BLaER1 (cell line): ENCODE results near the gene PDIA5.

Experiments
- H3K27ac ChIP-seq: shearing (Covaris generic); formaldehyde crosslinking; 2 replicates; pipeline ENCODE4 v1.8.1; 2022
- H3K27me3 ChIP-seq: shearing (Covaris generic); formaldehyde crosslinking; 2 replicates; pipeline ENCODE4 v1.8.1; 2022
- H3K36me3 ChIP-seq: shearing (Covaris generic); formaldehyde crosslinking; 2 replicates; pipeline ENCODE4 v1.8.1; 2022
- H3K4me1 ChIP-seq: shearing (Covaris generic); formaldehyde crosslinking; 2 replicates; pipeline ENCODE4 v1.8.1; 2022
- H3K4me2 ChIP-seq: shearing (Covaris generic); formaldehyde crosslinking; 2 replicates; pipeline ENCODE4 v1.8.1; 2022
- H3K4me3 ChIP-seq: shearing (Covaris generic); formaldehyde crosslinking; 2 replicates; pipeline ENCODE4 v1.8.1; 2022
- H3K9ac ChIP-seq: shearing (Covaris generic); formaldehyde crosslinking; 2 replicates; pipeline ENCODE4 v1.8.1; 2022
- H3K9me3 ChIP-seq: shearing (Covaris generic); formaldehyde crosslinking; 2 replicates; pipeline ENCODE4 v1.8.1; 2022
- H4K20me1 ChIP-seq: shearing (Covaris generic); formaldehyde crosslinking; 2 replicates; pipeline ENCODE4 v1.8.1; 2022
- Cebpa-rat ChIP-seq: shearing (Covaris generic); IDR thresholded peaks from 2 replicates; pipeline ENCODE4 v1.8.1; 2022

PDIA5 gene

DNA sequence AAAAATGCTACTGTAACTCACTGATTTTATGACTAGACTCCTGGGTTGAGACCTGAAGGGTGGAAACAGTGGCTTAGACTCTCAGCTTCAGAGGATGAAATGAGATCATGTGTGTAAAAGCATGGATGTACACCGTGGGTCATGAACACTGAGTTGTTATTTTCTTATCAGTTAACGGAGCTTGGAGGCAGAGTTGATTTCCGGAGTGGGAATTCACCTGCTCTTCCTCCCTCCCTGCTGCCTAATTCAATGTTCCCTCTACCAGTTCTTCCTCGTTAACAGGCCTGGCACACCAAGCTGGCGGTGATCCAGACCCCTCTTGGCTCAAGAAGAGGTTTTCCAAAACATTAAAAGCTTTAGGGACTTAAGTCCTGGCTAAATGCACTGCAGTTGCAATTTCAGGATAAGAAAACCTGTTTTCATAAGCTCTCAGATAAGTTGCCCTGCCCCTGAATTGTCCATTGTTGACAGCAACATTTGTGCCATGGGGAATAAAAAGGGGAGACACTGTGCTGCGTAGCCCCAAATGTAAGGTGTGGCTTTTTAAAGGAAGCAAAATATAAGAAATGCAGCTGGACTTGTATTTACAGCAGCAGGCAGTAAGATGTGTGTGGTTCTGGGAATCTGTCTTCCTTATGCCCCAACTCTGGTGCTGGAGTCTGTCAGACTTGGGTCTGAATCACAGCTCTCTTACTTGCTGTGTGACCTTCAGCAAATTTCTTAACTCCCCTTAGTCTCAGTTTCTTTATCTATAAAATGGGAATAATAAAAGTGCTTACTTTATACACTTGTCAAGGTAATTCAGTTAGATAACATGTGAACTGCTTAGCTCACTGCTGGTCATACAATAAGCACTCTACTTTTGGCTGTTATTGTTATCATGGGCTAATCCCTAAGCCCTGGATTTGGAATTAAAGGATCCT, 9.9 kb downstream of the PDIA5 start:
- Histone ChIP-seq H3K9me3 (no peaks in the 10 kb centered on the region), H3K4me2 (no peak overlapping the region), H3K27ac (no peak overlapping the region), H3K27me3 (peaks cover 10% of the 10 kb centered on the region), H3K4me1 (peaks cover 31% of the 10 kb centered on the region), H3K36me3 (no peaks in the 10 kb centered on the region), H4K20me1 (peaks cover 77% of the 10 kb centered on the region), H3K9ac (no peak overlapping the region), H3K4me3 (no peak overlapping the region)
- TF ChIP-seq Cebpa-rat, result no peak

DNA sequence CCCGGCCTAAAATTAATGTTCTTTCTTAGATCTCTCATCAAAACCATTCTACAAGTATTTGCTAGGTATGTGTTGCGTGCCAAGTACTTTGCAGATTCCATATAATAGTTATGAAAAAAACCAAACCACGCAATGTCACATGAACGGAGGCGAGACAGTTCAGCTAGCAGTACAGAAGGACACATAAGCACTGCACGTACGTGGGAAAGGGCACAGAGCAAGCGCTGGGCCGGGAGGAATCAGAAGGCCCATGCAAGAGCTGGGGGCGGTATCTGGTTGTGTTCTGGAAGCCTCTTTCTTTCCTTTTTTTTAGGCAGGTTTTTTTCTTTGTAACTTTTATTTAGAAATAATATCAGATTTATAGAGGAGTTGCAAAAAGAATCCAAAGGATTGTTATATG, 11.3 kb downstream of the PDIA5 start:
- Histone ChIP-seq H3K27me3 (peaks cover 8% of the 10 kb centered on the region), H3K9ac (no peak overlapping the region), H3K27ac (no peak overlapping the region), H3K4me2 (no peak overlapping the region), H3K4me1 (peaks cover 31% of the 10 kb centered on the region), H3K9me3 (no peaks in the 10 kb centered on the region), H3K36me3 (no peaks in the 10 kb centered on the region), H4K20me1 (peaks cover 77% of the 10 kb centered on the region), H3K4me3 (no peak overlapping the region)
- TF ChIP-seq Cebpa-rat, result no peak

DNA sequence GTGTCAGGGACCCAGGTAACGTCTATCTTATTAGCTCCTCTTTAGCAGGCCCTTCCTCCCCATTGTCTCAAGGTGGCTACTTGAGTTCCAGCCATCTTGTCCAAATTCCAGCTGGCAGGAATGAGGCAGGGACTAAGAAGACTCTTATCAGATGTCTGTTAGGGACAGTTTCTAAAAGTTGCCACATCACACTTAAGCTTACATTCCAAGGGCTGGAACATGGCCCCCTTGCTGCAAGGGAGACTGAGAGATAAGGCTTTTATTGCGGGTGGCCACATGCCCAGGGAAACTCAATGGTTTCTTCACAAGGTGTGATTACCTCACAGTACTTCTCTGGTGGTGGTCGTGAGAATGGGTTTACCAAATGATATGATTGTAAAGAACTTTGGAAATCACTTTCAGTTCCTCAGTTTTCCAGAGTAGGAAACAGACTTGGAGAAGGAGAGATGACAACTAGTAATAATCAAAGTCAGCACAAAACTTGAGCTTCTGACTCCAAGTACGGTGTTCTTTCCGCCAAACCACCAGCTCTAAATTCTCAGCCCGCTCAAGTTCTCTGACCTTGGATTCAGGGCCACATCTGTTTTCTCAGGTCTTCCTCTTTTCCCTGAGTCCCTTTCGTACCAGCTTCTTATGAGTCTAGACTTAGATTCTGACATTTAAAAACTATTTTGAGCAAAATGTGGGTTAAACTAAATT, 14.2 kb downstream of the PDIA5 start:
- H3K4me3 ChIP-seq, result no peak overlapping the region
- TF ChIP-seq Cebpa-rat, result no peak
- no peaks in the 10 kb centered on the region for H3K9me3 ChIP-seq
- no peak overlapping the region for H3K9ac ChIP-seq
- H3K4me2 ChIP-seq, result peak overlapping the region; percentile 80; the same call in 1 of the 2 replicates
- no peak overlapping the region for H3K27ac ChIP-seq
- H4K20me1 ChIP-seq, result peaks cover 80% of the 10 kb centered on the region
- peaks cover 2% of the 10 kb centered on the region; the same call in 1 of the 2 replicates for H3K27me3 ChIP-seq
- no peaks in the 10 kb centered on the region for H3K36me3 ChIP-seq
- peaks cover 57% of the 10 kb centered on the region for H3K4me1 ChIP-seq

DNA sequence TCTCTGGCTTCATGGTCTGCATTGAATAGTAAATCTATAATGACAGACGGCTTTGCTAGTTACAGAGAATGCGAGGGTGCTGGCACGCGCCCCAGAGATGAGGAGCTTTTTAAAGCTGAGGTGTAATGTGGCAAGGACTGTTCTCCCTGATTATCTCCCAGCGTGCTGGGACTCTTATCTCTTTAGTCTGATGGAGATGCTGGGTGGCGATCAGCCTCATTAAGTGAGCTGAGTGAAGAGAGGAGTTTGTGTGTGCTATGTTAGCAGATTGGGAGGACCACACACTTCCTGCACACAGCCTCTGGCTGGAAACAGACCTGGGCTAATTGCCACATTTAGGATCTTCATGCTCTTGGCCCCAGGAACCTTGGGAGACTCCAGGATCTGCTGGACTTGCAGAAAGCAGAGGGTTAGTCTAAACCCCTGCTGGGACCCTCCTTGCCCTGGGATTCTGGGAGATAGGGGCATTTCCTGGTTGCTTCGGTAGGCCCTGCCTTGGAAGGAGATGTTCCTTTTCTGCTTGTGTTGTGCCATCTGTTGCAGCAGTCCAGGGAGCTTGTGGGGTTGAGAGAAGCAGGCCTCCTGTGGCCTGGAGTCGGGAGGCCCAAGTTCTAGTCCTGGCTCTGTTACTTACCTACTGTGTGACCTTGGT, 15.0 kb downstream of the PDIA5 start:
- H3K27ac ChIP-seq, result no peak overlapping the region
- H3K4me3 ChIP-seq, result no peak overlapping the region
- peaks cover 61% of the 10 kb centered on the region for H3K4me1 ChIP-seq
- no peak overlapping the region for H3K9ac ChIP-seq
- H4K20me1 ChIP-seq, result peaks cover 80% of the 10 kb centered on the region
- peak overlapping the region; percentile 80 for H3K4me2 ChIP-seq
- H3K27me3 ChIP-seq, result peaks cover under 1% of the 10 kb centered on the region; the same call in 1 of the 2 replicates
- no peak for TF ChIP-seq Cebpa-rat
- no peaks in the 10 kb centered on the region for H3K36me3 ChIP-seq
- no peaks in the 10 kb centered on the region for H3K9me3 ChIP-seq

DNA sequence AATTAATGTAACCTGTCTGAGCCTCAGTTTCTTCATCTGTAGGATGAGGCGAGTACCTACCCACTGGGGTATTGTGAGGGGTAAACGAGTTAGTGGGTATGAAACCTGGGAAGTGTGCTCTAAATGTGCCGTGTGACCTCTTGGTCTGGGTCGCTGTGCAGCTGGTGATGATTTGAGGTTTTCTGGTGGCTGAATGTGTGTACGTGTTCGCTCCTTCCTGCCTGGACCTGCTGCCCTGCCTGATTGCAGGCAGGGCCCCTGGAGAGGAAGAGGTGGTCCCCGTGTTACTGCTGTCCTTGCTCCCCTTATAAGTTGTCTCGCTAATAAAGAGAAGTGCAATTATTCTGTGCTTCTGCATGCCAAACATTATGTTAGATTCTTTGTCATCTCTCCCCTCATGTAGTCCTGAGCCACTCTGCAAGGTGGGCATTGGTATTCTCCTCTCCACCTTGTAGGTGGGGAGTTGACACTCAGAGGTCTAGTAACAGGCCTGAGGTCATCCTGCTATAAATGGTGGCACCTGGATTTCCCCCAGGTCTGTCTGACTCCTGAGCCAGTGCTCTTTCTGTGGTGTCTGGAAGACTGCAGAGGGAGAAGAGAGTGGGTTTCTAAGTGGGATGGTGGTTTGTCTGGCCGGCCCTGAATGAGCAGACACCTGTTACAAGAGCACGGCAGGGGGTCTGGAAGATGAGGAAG, 15.7 kb downstream of the PDIA5 start:
- Histone ChIP-seq H3K4me1 (peaks cover 61% of the 10 kb centered on the region), H3K9ac (0 out of 2 replicates have a peak overlapping the region, but pooled peaks have one; percentile 14), H3K27ac (no peak overlapping the region), H3K4me3 (no peak overlapping the region), H3K36me3 (no peaks in the 10 kb centered on the region), H3K9me3 (no peaks in the 10 kb centered on the region), H3K27me3 (no peaks in the 10 kb centered on the region), H3K4me2 (peak overlapping the region; percentile 80), H4K20me1 (peaks cover 79% of the 10 kb centered on the region)
- TF ChIP-seq Cebpa-rat, result no peak

DNA sequence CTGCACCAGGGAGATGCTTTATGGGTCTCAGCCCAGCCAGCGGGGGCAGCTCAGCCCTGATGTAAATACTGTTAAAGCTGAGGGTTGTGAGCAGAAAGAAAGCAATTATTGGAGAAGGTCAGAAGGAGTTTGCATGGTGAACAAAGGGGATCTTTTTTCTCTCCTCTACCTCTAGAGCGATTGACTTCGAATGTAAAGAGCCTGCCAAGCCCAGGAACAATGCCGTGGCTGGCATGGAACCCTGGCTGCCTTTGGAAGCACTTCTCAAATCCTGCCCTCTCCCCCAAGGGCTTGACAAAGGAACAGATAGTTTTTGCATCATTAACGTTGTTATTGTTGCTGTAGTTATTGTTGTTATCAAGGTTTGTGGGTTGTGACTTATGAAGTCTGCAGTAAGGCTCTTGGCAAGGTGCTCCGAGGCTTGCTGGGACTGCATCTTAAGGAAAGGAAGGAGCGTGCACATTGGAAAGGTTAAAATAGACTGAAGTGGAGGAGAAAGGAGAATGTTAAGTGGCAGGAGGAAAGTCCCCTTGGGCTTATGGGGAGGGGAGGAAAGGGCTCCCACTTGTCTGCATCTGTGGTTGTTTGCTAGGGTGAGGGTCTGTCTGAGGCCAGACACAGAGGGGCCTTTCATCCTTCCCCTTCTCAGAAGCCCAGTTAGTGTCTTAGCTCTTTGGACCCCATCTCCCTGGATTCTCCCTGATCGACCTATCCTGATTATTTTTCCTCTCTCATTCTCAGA, 16.7 kb downstream of the PDIA5 start:
- Histone ChIP-seq H3K4me1 (peaks cover 61% of the 10 kb centered on the region), H3K9me3 (no peaks in the 10 kb centered on the region), H3K27ac (no peak overlapping the region), H3K27me3 (no peaks in the 10 kb centered on the region), H3K36me3 (no peaks in the 10 kb centered on the region), H3K9ac (no peak overlapping the region), H3K4me2 (peak overlapping the region; percentile 80), H4K20me1 (peaks cover 74% of the 10 kb centered on the region), H3K4me3 (no peak overlapping the region)
- no peak for TF ChIP-seq Cebpa-rat

DNA sequence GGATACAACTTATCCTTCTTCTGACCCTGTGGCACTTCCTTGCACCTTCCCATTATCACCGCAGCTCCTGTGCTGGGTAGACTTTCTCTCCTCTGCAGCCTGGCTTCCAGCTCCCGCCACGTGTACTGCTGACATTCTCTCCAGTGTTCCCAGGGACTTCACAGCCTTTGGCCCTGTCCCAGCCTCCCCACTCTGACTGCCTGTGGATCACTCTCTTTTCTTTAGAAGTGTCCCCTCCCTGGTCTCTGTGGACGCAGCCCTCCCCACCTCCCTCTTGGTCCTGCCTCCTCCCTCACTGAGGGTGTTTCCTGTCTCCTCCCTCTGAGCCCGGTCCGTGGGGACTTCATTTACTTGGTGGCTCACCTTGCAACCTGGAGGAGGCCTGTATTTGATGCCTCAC, 17.4 kb downstream of the PDIA5 start:
- H4K20me1 ChIP-seq, result peaks cover 74% of the 10 kb centered on the region
- no peaks in the 10 kb centered on the region for H3K36me3 ChIP-seq
- H3K4me1 ChIP-seq, result peaks cover 57% of the 10 kb centered on the region
- no peaks in the 10 kb centered on the region for H3K9me3 ChIP-seq
- no peak overlapping the region for H3K9ac ChIP-seq
- no peak for TF ChIP-seq Cebpa-rat
- peak overlapping the region; percentile 80 for H3K4me2 ChIP-seq
- H3K27me3 ChIP-seq, result no peaks in the 10 kb centered on the region
- H3K27ac ChIP-seq, result no peak overlapping the region
- H3K4me3 ChIP-seq, result no peak overlapping the region; the same call in 1 of the 2 replicates

DNA sequence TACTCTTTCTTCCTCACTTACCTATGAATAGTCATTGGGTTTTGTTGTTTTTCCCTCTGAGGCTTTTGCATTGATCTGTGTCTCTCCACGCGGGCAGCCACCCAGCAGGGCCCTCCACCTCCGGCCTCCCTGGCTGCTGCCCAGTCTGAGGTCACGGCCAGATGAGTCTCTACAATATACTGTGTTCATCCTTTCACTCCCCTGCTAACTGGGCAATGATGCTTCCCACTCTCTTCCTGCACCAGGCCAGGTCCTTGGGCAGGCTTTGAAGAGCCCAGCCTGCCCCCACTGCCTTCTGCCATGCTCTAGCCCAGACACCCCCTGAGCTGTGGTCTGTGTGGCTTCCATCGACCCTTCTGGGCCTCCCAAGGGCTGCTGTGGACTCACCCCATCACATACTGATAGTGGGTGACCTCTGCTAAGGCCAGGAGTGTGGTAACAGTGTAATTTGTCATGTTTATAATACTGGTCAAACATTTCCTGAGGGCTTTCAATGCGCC, 18.0 kb downstream of the PDIA5 start:
- H4K20me1 ChIP-seq, result peaks cover 79% of the 10 kb centered on the region
- peaks cover 60% of the 10 kb centered on the region for H3K4me1 ChIP-seq

More for the DNA sequence above, 18.0 kb downstream of the PDIA5 start:
- H3K27ac ChIP-seq, result no peak overlapping the region
- no peaks in the 10 kb centered on the region for H3K36me3 ChIP-seq
- H3K9me3 ChIP-seq, result no peaks in the 10 kb centered on the region
- H3K9ac ChIP-seq, result peak overlapping the region; percentile 40; the same call in 1 of the 2 replicates
- TF ChIP-seq Cebpa-rat, result no peak
- no peaks in the 10 kb centered on the region for H3K27me3 ChIP-seq
- peak overlapping the region; percentile 80 for H3K4me2 ChIP-seq
- no peak overlapping the region; the same call in 1 of the 2 replicates for H3K4me3 ChIP-seq
